Activated T-cell treated with anti-CD3 and anti-CD28 coated beads, Interleukin-2, amount 50 U/mL, for 4 hours (primary cell): Measurements from ENCODE around the gene CCDC12. TPM values are rescaled to one million over a fixed set of nuclear protein-coding genes. Genes with fewer than 3 reads are reported as not detected.

Experiments used
- ATAC-seq, 2 donors: fragments of 200-7000 bp; cut with Tn5 transposase; one replicate each; pipeline ENCODE4 v1.10.0; 2021
- DNase-seq: peaks from one replicate; pipeline ENCODE4 v3.0.0-alpha.2; 2020
- H3K27me3 Mint-ChIP-seq: one replicate; pipeline ENCODE4 v1.8.0; 2021; ENCODE audit warnings: low read depth, mixed read lengths
- H3K36me3 Mint-ChIP-seq: one replicate; pipeline ENCODE4 v1.8.0; 2022; ENCODE audit warnings: mixed read lengths; ENCODE audit not compliant: insufficient read depth
- H3K4me1 Mint-ChIP-seq: one replicate; pipeline ENCODE4 v1.8.0; 2021; ENCODE audit warnings: low read depth, mixed read lengths
- H3K4me3 Mint-ChIP-seq: one replicate; pipeline ENCODE4 v1.8.0; 2021; ENCODE audit warnings: mild to moderate bottlenecking, moderate library complexity, mixed read lengths
- H3K9me3 Mint-ChIP-seq: one replicate; pipeline ENCODE4 v1.8.0; 2021; ENCODE audit warnings: mixed read lengths
- total RNA-seq, 3 donors: library from RNA; stranded (reverse); gene quantifications; one replicate each; pipeline ENCODE4 v1.2.1, GENCODE V29; 2021

CCDC12 gene
- total RNA-seq: 10 to 100 TPM; 75.9 to 77.6 (median 76.5) TPM

DNA sequence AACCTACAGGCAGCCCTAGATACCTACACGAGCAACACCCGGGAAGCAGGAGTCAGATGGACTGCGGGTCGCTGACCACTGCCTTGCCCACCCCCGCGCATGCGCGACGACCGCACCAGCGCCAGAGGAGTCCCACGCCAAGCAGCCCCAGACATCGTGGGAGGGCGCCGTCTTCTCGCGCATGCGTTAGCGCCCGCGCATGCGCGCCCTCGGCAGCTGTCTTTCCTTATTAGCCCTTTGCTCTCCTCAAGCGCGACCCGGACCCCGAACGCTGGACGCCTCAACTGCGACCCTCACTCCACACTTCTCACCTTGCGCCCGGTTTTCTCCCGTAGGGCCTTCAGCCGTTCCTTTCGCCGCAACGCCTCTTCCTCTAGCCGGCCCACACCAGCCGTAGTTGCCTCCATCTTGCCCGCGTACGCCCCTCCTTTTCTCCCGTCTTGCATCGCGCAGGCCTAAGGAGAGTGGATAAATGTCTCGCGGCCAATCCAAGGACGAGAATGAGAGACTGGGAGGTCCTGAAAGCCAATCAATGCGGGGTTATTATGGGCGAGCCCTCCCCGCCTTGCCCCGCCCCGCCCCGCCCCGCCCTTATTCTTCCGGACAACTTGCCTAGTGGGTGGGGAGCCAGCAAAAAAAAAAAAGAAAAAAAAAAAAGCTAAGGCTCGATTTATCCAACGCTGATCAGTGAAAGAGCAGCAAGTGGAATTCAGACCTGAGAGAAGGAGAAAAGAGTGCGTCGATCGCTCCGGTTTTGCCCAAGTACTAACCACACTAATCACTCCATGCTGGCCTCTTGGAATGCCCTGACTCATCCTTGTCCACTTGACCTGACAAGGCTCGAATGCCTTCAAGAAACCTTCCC, at the start of gene CCDC12:
TSS of gene CCDC12 (minus strand) at position 420 of the 865 bp plus-strand sequence. CDS start at position 407, 13 bp downstream.
- peaks cover 68% of the 10 kb centered on the region for H3K4me1 Mint-ChIP-seq
- DNase-seq (peak; percentile 87), ATAC-seq (peak; percentile 79 to 80)
- peak within 1 kb of the TSS; percentile 98 for H3K4me3 Mint-ChIP-seq
- no peaks in the 10 kb centered on the region for H3K9me3 Mint-ChIP-seq
- peaks cover 23% of the 10 kb centered on the region for H3K36me3 Mint-ChIP-seq
- no peaks in the 10 kb centered on the region for H3K27me3 Mint-ChIP-seq

DNA sequence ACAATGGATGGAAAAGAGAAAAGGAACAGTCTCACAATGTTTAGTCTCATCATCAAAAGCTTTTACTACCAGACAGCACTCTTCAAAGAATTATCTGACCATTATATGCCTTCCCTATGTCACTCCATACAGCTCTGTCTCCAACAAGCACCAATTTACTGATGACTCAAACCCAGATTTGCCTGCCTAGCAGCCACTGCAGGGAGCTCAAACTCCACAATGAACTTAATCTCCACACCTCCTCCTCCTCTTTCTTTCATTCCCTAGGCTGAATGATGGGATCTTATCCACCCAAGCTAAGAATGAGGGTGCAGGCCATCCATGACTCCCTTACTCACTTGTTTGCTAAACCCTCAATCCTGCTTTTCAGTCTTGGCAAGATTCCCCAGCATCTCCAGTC, 48.4 kb upstream of the CCDC12 start:
- no peak for ATAC-seq
- no peaks in the 10 kb centered on the region for H3K9me3 Mint-ChIP-seq

GRCh38 chr3:47022641-47023071, 46.1 kb upstream of the CCDC12 start:
- H3K36me3 Mint-ChIP-seq: peaks cover 26% of the 10 kb centered on the region
- no peaks in the 10 kb centered on the region for H3K27me3 Mint-ChIP-seq
- no peaks in the 10 kb centered on the region for H3K9me3 Mint-ChIP-seq
- DNase-seq: no peak
- H3K4me1 Mint-ChIP-seq: peaks cover 46% of the 10 kb centered on the region
- ATAC-seq: no peak
- H3K4me3 Mint-ChIP-seq: no peak overlapping the region

More for the DNA sequence above, 48.4 kb upstream of the CCDC12 start:
- no peak overlapping the region for H3K4me3 Mint-ChIP-seq
- H3K4me1 Mint-ChIP-seq: peaks cover 24% of the 10 kb centered on the region
- peaks cover 24% of the 10 kb centered on the region for H3K36me3 Mint-ChIP-seq
- H3K27me3 Mint-ChIP-seq: no peaks in the 10 kb centered on the region
- no peak for DNase-seq

DNA sequence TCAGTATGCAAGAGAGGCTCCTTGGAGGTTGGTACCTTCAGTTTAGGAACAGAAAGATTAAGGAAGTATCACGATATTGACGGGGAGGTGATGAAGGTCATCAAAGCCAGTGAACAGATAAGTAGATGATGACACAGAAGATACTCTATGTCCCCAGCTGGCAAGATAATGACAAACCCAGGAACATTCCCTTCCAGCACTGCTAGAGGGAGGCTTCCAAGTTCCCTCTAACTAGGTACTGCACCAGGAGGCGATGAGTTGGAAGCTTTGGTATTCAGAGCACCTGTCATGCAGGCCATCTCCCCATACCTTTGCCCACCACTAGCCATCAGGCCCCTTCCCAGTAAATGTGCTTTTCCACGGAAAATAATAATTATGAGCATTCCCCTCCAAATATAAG, 43.8 kb upstream of the CCDC12 start:
- DNase-seq: no peak
- peaks cover 24% of the 10 kb centered on the region for H3K36me3 Mint-ChIP-seq

GRCh38 chr3:47019201-47019600, 42.7 kb upstream of the CCDC12 start:
- DNase-seq (no peak), ATAC-seq (peak; percentile 89 to 93)
- Mint-ChIP-seq H3K36me3 (peaks cover 22% of the 10 kb centered on the region), H3K4me3 (no peak overlapping the region), H3K4me1 (peaks cover 47% of the 10 kb centered on the region), H3K27me3 (no peaks in the 10 kb centered on the region), H3K9me3 (no peaks in the 10 kb centered on the region)

More for the DNA sequence above, 43.8 kb upstream of the CCDC12 start:
- H3K9me3 Mint-ChIP-seq: no peaks in the 10 kb centered on the region
- no peak overlapping the region for H3K4me3 Mint-ChIP-seq
- ATAC-seq: no peak
- no peaks in the 10 kb centered on the region for H3K27me3 Mint-ChIP-seq
- peaks cover 53% of the 10 kb centered on the region for H3K4me1 Mint-ChIP-seq

GRCh38 chr3:47018269-47018611, 41.7 kb upstream of the CCDC12 start:
- H3K36me3 Mint-ChIP-seq: peaks cover 22% of the 10 kb centered on the region
- H3K4me3 Mint-ChIP-seq: no peak overlapping the region
- no peaks in the 10 kb centered on the region for H3K27me3 Mint-ChIP-seq
- no peak for DNase-seq
- H3K9me3 Mint-ChIP-seq: no peaks in the 10 kb centered on the region
- no peak for ATAC-seq
- peaks cover 47% of the 10 kb centered on the region for H3K4me1 Mint-ChIP-seq

DNA sequence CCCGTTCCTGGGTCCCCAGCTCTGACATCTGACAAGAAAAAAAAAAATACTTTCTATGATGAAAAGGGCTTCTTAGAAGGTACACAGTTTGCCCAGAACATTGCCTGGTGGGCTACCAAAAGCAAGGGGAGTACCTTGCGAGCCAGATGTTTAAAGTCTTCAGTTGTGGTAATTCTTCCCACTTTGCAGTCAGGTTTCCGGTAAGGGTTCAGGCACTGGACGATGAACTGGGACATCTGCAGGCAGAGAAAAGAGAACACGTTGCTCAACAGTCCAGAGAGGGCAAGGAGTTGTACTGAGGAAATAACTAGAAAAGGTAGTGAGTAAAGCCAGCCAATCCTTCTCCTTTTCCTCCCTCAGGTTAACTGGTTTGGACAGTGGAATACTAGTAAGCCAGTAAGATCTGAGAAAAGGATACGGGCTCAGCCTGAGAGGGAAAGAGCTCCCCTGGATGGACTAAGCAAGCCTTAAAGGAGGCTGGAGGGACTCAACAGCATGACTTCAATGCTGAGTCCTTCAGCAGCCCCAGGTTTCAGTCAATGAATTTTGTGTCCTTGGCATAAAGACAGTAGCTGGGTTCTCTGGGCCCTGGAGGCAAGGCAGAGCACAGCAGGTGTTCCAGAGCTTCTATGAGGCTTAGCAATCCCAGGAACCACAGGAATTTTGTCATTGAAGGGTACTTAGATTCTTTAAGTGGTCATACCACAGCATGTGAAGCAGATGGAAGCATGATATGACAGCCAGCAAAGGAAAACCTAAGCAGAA, 41.1 kb upstream of the CCDC12 start:
- peaks cover 47% of the 10 kb centered on the region for H3K4me1 Mint-ChIP-seq
- peaks cover 22% of the 10 kb centered on the region for H3K36me3 Mint-ChIP-seq

GRCh38 chr3:47016934-47017435, 40.4 kb upstream of the CCDC12 start:
- Mint-ChIP-seq H3K27me3 (no peaks in the 10 kb centered on the region), H3K4me1 (peaks cover 47% of the 10 kb centered on the region), H3K4me3 (no peak overlapping the region), H3K9me3 (no peaks in the 10 kb centered on the region), H3K36me3 (peaks cover 22% of the 10 kb centered on the region)
- DNase-seq (no peak), ATAC-seq (peak; percentile 64 to 72)

More for the DNA sequence above, 41.1 kb upstream of the CCDC12 start:
- Mint-ChIP-seq H3K27me3 (no peaks in the 10 kb centered on the region), H3K4me3 (no peak overlapping the region), H3K9me3 (no peaks in the 10 kb centered on the region)
- no peak for DNase-seq
- no peak for ATAC-seq

- no peaks in the 10 kb centered on the region for H3K9me3 Mint-ChIP-seq
- H3K4me3 Mint-ChIP-seq: no peak overlapping the region
- H3K4me1 Mint-ChIP-seq: peaks cover 48% of the 10 kb centered on the region
Observed at GRCh38 chr3:47016086-47016933, 39.8 kb upstream of the CCDC12 start.

DNA sequence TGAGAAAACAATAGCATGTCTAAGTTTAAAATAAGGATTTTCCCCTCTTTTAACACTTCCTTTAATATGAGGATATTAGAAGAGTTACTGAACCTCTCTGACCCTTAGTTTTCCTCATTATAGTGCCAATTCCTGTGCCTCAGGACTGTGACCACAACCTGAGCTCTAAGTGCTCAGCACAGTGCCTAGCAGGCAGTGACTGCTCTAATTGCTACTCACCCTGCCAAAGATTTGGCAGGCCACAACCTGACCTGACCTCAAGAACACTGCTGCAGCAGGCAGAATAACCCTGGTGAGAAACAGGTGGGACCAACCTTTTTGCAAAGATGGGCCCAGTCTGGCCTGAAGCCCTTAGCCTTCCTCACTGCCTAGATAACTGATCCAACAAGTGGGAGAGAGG, 38.6 kb upstream of the CCDC12 start:
- DNase-seq (no peak), ATAC-seq (no peak)
- Mint-ChIP-seq H3K36me3 (peaks cover 23% of the 10 kb centered on the region), H3K4me1 (peaks cover 47% of the 10 kb centered on the region), H3K27me3 (no peaks in the 10 kb centered on the region), H3K9me3 (no peaks in the 10 kb centered on the region), H3K4me3 (no peak overlapping the region)

More at GRCh38 chr3:47016086-47016933, 39.8 kb upstream of the CCDC12 start:
- H3K36me3 Mint-ChIP-seq: peaks cover 25% of the 10 kb centered on the region
- no peaks in the 10 kb centered on the region for H3K27me3 Mint-ChIP-seq
- ATAC-seq: no peak
- DNase-seq: no peak

GRCh38 chr3:47014036-47014435, 37.5 kb upstream of the CCDC12 start:
- DNase-seq (no peak), ATAC-seq (no peak)
- H3K27me3 Mint-ChIP-seq: no peaks in the 10 kb centered on the region
- H3K36me3 Mint-ChIP-seq: peaks cover 18% of the 10 kb centered on the region
- H3K4me3 Mint-ChIP-seq: no peak overlapping the region
- peaks cover 38% of the 10 kb centered on the region for H3K4me1 Mint-ChIP-seq
- no peaks in the 10 kb centered on the region for H3K9me3 Mint-ChIP-seq

DNA sequence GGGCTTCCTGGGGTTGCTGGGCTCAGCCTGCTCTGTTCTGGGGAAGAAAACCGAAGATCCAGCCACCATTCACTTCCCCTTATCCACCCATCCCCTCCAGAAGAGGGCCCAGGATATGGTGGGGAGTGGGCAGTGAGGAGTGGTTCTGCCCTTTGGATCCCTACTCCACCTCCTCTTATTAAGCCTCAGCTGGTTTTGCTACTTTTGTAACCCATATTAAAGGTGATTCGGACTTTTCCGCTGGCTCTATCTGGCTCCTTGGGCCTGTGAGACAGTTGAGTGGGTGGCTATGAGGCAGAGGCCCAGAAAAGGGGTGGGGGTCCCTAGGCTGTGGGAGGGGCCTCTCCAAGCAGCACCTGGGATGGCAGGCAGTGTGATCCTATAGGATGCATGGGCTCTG, 36.7 kb upstream of the CCDC12 start:
- H3K4me1 Mint-ChIP-seq: peaks cover 30% of the 10 kb centered on the region
- ATAC-seq (no peak), DNase-seq (no peak)
- no peaks in the 10 kb centered on the region for H3K27me3 Mint-ChIP-seq
- H3K4me3 Mint-ChIP-seq: no peak overlapping the region
- no peaks in the 10 kb centered on the region for H3K9me3 Mint-ChIP-seq
- peaks cover 12% of the 10 kb centered on the region for H3K36me3 Mint-ChIP-seq

DNA sequence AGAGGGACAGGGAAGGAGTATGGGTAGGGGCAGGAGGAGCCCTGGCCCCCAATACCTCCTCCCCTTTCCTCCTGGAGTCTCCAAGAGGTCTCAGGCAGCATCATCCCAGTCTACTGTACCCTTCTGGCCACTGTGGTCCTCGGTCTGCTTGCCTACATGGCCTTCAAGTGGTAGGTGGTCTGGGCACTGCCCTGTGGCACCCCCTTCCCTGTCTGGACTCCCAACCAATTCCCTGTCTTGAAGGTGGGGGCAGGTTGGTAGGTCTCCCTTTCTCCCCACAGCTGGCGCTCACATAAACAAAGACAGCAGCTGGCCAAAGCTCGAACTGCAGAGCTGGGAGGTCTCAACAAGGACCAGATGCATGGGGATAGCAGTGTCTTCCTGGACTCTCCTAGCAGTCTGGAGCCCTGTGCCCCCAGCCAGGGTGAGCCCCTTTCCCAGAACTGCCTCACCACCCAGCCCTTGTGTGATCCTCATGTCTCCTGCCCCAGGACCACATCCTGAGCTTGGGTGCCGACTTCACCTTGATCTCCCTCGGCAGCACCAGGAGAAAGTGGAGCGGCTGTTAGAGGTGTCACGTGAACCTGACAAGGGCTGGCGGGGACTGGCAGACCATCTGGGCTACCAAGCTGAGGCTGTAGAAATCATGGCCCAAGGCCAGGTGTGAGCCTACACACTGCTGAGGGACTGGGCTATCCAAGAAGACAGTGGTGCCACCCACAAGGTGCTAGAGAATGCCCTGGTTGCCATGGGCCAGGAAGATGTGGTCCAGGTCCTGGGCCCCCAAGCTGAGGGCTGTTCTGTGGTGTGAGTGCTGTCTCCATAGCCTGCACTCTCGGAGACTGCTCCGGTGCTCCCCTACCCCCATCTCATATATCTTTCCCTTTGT, 36.0 kb upstream of the CCDC12 start:
- Mint-ChIP-seq H3K4me3 (no peak overlapping the region), H3K9me3 (no peaks in the 10 kb centered on the region), H3K27me3 (no peaks in the 10 kb centered on the region), H3K36me3 (peaks cover 10% of the 10 kb centered on the region), H3K4me1 (peaks cover 24% of the 10 kb centered on the region)
- no peak for ATAC-seq
- DNase-seq: no peak
